Measurements from ENCODE around the gene CTDSPL. TPM values are rescaled to one million over a fixed set of nuclear protein-coding genes. Genes with fewer than 3 reads are reported as not detected.

CTDSPL gene
- total RNA-seq, 1 experiment from 2014 or later: not detected

GRCh38 chr3:37859354-37859753, 2.3 kb upstream of the CTDSPL start:
- no peak for DNase-seq
- no peak overlapping the region for H3K4me2 ChIP-seq (ENCODE audit: low read depth, low read length, poor library complexity, severe bottlenecking)
- no peaks in the 10 kb centered on the region for H3K9me2 ChIP-seq (replicated peaks; ENCODE audit: insufficient read depth, low read length)
- H3K36me3 ChIP-seq (ENCODE audit: insufficient read depth, low read length): no peaks in the 10 kb centered on the region
- H3K9ac ChIP-seq (ENCODE audit: low read length): no peak overlapping the region
- no peaks in the 10 kb centered on the region for H3K79me2 ChIP-seq (ENCODE audit: low read length)
- no peak overlapping the region for H3K27ac ChIP-seq (ENCODE audit: low read length)
- H3K4me1 ChIP-seq (ENCODE audit: low read length): no peaks in the 10 kb centered on the region
- H4K20me1 ChIP-seq (ENCODE audit: insufficient read depth, low read depth, low read length): no peaks in the 10 kb centered on the region
- H2AFZ ChIP-seq (ENCODE audit: low read length): no peak overlapping the region
- H3K27me3 ChIP-seq (ENCODE audit: low read length): no peaks in the 10 kb centered on the region
- H3K9me3 ChIP-seq (ENCODE audit: low read length): no peaks in the 10 kb centered on the region
- H3K4me3 ChIP-seq (ENCODE audit: low read length): no peak overlapping the region

- Histone ChIP-seq H3K79me2 (ENCODE audit: low read length) (no peaks in the 10 kb centered on the region), H2AFZ (ENCODE audit: low read length) (no peak overlapping the region), H3K4me3 (ENCODE audit: low read length) (no peak overlapping the region), H3K27ac (ENCODE audit: low read length) (no peak overlapping the region), H3K4me1 (ENCODE audit: low read length) (no peaks in the 10 kb centered on the region), H3K9me2 (replicated peaks; ENCODE audit: insufficient read depth, low read length) (no peaks in the 10 kb centered on the region), H3K9ac (ENCODE audit: low read length) (no peak overlapping the region), H3K9me3 (ENCODE audit: low read length) (no peaks in the 10 kb centered on the region), H3K36me3 (ENCODE audit: insufficient read depth, low read length) (no peaks in the 10 kb centered on the region), H3K4me2 (ENCODE audit: low read depth, low read length, poor library complexity, severe bottlenecking) (no peak overlapping the region), H4K20me1 (ENCODE audit: insufficient read depth, low read depth, low read length) (no peaks in the 10 kb centered on the region), H3K27me3 (ENCODE audit: low read length) (no peaks in the 10 kb centered on the region)
- no peak for DNase-seq
Measured at GRCh38 chr3:37859908-37860199, 1.8 kb upstream of the CTDSPL start.

- Histone ChIP-seq H3K9me3 (ENCODE audit: low read length) (no peaks in the 10 kb centered on the region), H4K20me1 (ENCODE audit: insufficient read depth, low read depth, low read length) (no peaks in the 10 kb centered on the region), H3K9me2 (replicated peaks; ENCODE audit: insufficient read depth, low read length) (no peaks in the 10 kb centered on the region), H3K27me3 (ENCODE audit: low read length) (no peaks in the 10 kb centered on the region), H3K9ac (ENCODE audit: low read length) (no peak overlapping the region), H2AFZ (ENCODE audit: low read length) (no peak overlapping the region), H3K36me3 (ENCODE audit: insufficient read depth, low read length) (no peaks in the 10 kb centered on the region), H3K4me2 (ENCODE audit: low read depth, low read length, poor library complexity, severe bottlenecking) (no peak overlapping the region), H3K79me2 (ENCODE audit: low read length) (no peaks in the 10 kb centered on the region), H3K4me3 (ENCODE audit: low read length) (no peak overlapping the region), H3K27ac (ENCODE audit: low read length) (no peak overlapping the region), H3K4me1 (ENCODE audit: low read length) (no peaks in the 10 kb centered on the region)
- DNase-seq: no peak
Measured at GRCh38 chr3:37862219-37862902, 681 bp downstream of the CTDSPL start.

GRCh38 chr3:37862903-37863815, 1.5 kb downstream of the CTDSPL start:
- no peak overlapping the region for H3K9ac ChIP-seq (ENCODE audit: low read length)
- no peaks in the 10 kb centered on the region for H4K20me1 ChIP-seq (ENCODE audit: insufficient read depth, low read depth, low read length)
- H3K4me2 ChIP-seq (ENCODE audit: low read depth, low read length, poor library complexity, severe bottlenecking): no peak overlapping the region
- no peaks in the 10 kb centered on the region for H3K9me2 ChIP-seq (replicated peaks; ENCODE audit: insufficient read depth, low read length)
- H3K27me3 ChIP-seq (ENCODE audit: low read length): no peaks in the 10 kb centered on the region
- no peaks in the 10 kb centered on the region for H3K4me1 ChIP-seq (ENCODE audit: low read length)
- H3K9me3 ChIP-seq (ENCODE audit: low read length): no peaks in the 10 kb centered on the region
- H3K4me3 ChIP-seq (ENCODE audit: low read length): no peak overlapping the region
- no peaks in the 10 kb centered on the region for H3K79me2 ChIP-seq (ENCODE audit: low read length)
- H3K36me3 ChIP-seq (ENCODE audit: insufficient read depth, low read length): no peaks in the 10 kb centered on the region
- H3K27ac ChIP-seq (ENCODE audit: low read length): no peak overlapping the region
- no peak for DNase-seq
- no peak overlapping the region for H2AFZ ChIP-seq (ENCODE audit: low read length)

- DNase-seq: no peak
- H3K27ac ChIP-seq (ENCODE audit: low read length): no peak overlapping the region
- no peaks in the 10 kb centered on the region for H3K79me2 ChIP-seq (ENCODE audit: low read length)
- no peak overlapping the region for H3K4me3 ChIP-seq (ENCODE audit: low read length)
- H3K9ac ChIP-seq (ENCODE audit: low read length): no peak overlapping the region
- H3K9me3 ChIP-seq (ENCODE audit: low read length): no peaks in the 10 kb centered on the region
- no peaks in the 10 kb centered on the region for H3K36me3 ChIP-seq (ENCODE audit: insufficient read depth, low read length)
- no peaks in the 10 kb centered on the region for H3K9me2 ChIP-seq (replicated peaks; ENCODE audit: insufficient read depth, low read length)
- H3K27me3 ChIP-seq (ENCODE audit: low read length): no peaks in the 10 kb centered on the region
- no peaks in the 10 kb centered on the region for H4K20me1 ChIP-seq (ENCODE audit: insufficient read depth, low read depth, low read length)
- H3K4me2 ChIP-seq (ENCODE audit: low read depth, low read length, poor library complexity, severe bottlenecking): no peak overlapping the region
- H2AFZ ChIP-seq (ENCODE audit: low read length): no peak overlapping the region
- H3K4me1 ChIP-seq (ENCODE audit: low read length): no peaks in the 10 kb centered on the region
Measured at GRCh38 chr3:37863949-37864822, 2.5 kb downstream of the CTDSPL start.

GRCh38 chr3:37864904-37865303, 3.2 kb downstream of the CTDSPL start:
- Histone ChIP-seq H3K4me2 (ENCODE audit: low read depth, low read length, poor library complexity, severe bottlenecking) (no peak overlapping the region), H3K27ac (ENCODE audit: low read length) (no peak overlapping the region), H3K9me3 (ENCODE audit: low read length) (no peaks in the 10 kb centered on the region), H3K9ac (ENCODE audit: low read length) (no peak overlapping the region), H2AFZ (ENCODE audit: low read length) (no peak overlapping the region), H3K27me3 (ENCODE audit: low read length) (no peaks in the 10 kb centered on the region), H3K4me3 (ENCODE audit: low read length) (no peak overlapping the region), H3K36me3 (ENCODE audit: insufficient read depth, low read length) (no peaks in the 10 kb centered on the region), H3K9me2 (replicated peaks; ENCODE audit: insufficient read depth, low read length) (no peaks in the 10 kb centered on the region), H4K20me1 (ENCODE audit: insufficient read depth, low read depth, low read length) (no peaks in the 10 kb centered on the region), H3K4me1 (ENCODE audit: low read length) (no peaks in the 10 kb centered on the region), H3K79me2 (ENCODE audit: low read length) (no peaks in the 10 kb centered on the region)
- no peak for DNase-seq

GRCh38 chr3:37867144-37867543, 5.5 kb downstream of the CTDSPL start:
- H2AFZ ChIP-seq (ENCODE audit: low read length): no peak overlapping the region
- H3K4me1 ChIP-seq (ENCODE audit: low read length): no peaks in the 10 kb centered on the region
- no peak overlapping the region for H3K4me2 ChIP-seq (ENCODE audit: low read depth, low read length, poor library complexity, severe bottlenecking)
- no peak overlapping the region for H3K9ac ChIP-seq (ENCODE audit: low read length)
- H3K36me3 ChIP-seq (ENCODE audit: insufficient read depth, low read length): no peaks in the 10 kb centered on the region
- H3K4me3 ChIP-seq (ENCODE audit: low read length): no peak overlapping the region
- H3K9me2 ChIP-seq (replicated peaks; ENCODE audit: insufficient read depth, low read length): no peaks in the 10 kb centered on the region
- H3K9me3 ChIP-seq (ENCODE audit: low read length): peaks cover 3% of the 10 kb centered on the region
- no peaks in the 10 kb centered on the region for H4K20me1 ChIP-seq (ENCODE audit: insufficient read depth, low read depth, low read length)
- no peaks in the 10 kb centered on the region for H3K27me3 ChIP-seq (ENCODE audit: low read length)
- DNase-seq: no peak
- H3K27ac ChIP-seq (ENCODE audit: low read length): no peak overlapping the region
- no peaks in the 10 kb centered on the region for H3K79me2 ChIP-seq (ENCODE audit: low read length)

GRCh38 chr3:37871858-37872257, 10.2 kb downstream of the CTDSPL start:
- Histone ChIP-seq H3K4me1 (ENCODE audit: low read length) (no peaks in the 10 kb centered on the region), H3K79me2 (ENCODE audit: low read length) (no peaks in the 10 kb centered on the region), H3K27me3 (ENCODE audit: low read length) (no peaks in the 10 kb centered on the region), H3K9ac (ENCODE audit: low read length) (no peak overlapping the region), H4K20me1 (ENCODE audit: insufficient read depth, low read depth, low read length) (no peaks in the 10 kb centered on the region), H3K9me2 (replicated peaks; ENCODE audit: insufficient read depth, low read length) (no peaks in the 10 kb centered on the region), H3K27ac (ENCODE audit: low read length) (no peak overlapping the region), H3K4me2 (ENCODE audit: low read depth, low read length, poor library complexity, severe bottlenecking) (no peak overlapping the region), H3K36me3 (ENCODE audit: insufficient read depth, low read length) (no peaks in the 10 kb centered on the region), H2AFZ (ENCODE audit: low read length) (no peak overlapping the region), H3K4me3 (ENCODE audit: low read length) (no peak overlapping the region), H3K9me3 (ENCODE audit: low read length) (peaks cover 4% of the 10 kb centered on the region)
- no peak for DNase-seq

All from Karpas-422 (cell line).